Omental fat pad (tissue), 4 donors: ENCODE data around the gene CAPN11. TPM values are rescaled to one million over a fixed set of nuclear protein-coding genes. Genes with fewer than 3 reads are reported as not detected.

ENCODE experiments used
- ATAC-seq: fragments of 150-250 bp; one replicate; pipeline ENCODE4 v1.9.1; 2016; ENCODE audit warnings: mild to moderate bottlenecking, moderate library complexity; ENCODE audit not compliant: low FRiP score
- DNase-seq: peaks from one replicate; pipeline ENCODE4 v3.0.0-alpha.2; 2019; ENCODE audit warnings: low spot score
- total RNA-seq, 4 donors: library from RNA; depleted of rRNA; stranded (reverse); fragments of >200 nt; gene quantifications; one replicate each; pipeline ENCODE4 v1.1.0, GENCODE V29; 2016
- TF ChIP-seq, protein P1 (sequence below), 3 donors: fragments of 450-650 bp; IDR thresholded peaks; one replicate each; pipeline ENCODE4 v1.5.1; 2016 to 2017; ENCODE audit warnings: antibody characterized with exemption in 3 of 3, mild to moderate bottlenecking in 3 of 3, moderate library complexity in 2 of 3

CAPN11 gene
- total RNA-seq, 4 donors from 2014 or later: 0.09 to 8.4 (median 3.3) TPM

GRCh38 chr6:44167567-44167966, 8.9 kb downstream of the CAPN11 start:
- TF ChIP-seq, protein P1, sequence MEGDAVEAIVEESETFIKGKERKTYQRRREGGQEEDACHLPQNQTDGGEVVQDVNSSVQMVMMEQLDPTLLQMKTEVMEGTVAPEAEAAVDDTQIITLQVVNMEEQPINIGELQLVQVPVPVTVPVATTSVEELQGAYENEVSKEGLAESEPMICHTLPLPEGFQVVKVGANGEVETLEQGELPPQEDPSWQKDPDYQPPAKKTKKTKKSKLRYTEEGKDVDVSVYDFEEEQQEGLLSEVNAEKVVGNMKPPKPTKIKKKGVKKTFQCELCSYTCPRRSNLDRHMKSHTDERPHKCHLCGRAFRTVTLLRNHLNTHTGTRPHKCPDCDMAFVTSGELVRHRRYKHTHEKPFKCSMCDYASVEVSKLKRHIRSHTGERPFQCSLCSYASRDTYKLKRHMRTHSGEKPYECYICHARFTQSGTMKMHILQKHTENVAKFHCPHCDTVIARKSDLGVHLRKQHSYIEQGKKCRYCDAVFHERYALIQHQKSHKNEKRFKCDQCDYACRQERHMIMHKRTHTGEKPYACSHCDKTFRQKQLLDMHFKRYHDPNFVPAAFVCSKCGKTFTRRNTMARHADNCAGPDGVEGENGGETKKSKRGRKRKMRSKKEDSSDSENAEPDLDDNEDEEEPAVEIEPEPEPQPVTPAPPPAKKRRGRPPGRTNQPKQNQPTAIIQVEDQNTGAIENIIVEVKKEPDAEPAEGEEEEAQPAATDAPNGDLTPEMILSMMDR (IDR thresholded peaks at IDR 0.05): no peak
- ATAC-seq (no peak), DNase-seq (no peak)

DNA sequence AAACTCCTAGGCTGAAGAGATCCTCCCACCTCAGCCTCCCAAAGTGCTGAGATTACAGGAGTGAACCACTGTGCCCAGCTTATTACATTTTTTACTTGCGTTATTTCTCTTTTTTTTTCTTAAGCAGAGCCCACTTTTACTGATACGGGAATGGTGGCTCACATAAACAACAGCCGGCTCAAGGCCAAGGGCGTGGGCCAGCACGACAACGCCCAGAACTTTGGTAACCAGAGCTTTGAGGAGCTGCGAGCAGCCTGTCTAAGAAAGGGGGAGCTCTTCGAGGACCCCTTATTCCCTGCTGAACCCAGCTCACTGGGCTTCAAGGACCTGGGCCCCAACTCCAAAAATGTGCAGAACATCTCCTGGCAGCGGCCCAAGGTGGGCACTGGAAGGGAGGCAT, 10.5 kb downstream of the CAPN11 start:
- TF ChIP-seq, protein P1 (IDR thresholded peaks at IDR 0.05): no peak
- DNase-seq: no peak
- ATAC-seq: no peak

DNA sequence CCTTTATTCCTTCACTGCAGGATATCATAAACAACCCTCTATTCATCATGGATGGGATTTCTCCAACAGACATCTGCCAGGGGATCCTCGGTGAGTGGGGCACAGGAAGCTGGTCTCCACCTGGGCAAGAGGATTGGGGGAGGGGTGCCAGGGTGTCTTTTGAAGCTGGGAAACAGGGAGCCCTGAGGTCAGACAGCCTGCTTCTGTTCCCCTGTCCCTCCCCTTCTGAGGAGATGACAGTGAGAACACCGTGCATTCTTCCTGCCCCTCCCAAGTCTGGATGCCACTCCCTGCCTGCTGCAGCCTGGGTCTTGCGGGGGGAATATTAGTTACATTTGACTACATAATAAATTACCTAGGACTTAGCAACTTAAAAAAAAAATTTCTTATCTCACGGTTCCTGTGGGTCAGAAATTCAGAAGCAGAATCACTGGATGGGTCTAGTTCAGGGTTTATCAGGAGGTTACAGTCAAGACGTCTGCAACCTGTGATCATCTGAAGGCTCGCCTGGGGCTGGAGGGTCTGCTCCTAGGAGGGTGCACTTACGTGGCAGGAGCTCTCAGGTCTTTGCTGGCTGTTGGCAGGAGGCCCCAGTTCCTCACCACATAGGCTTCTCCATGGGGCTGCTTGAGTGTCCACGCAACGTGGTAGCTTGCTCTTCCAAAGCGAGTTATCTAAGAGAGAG, 11.4 kb downstream of the CAPN11 start:
- ATAC-seq (no peak), DNase-seq (no peak)
- TF ChIP-seq, protein P1 (IDR thresholded peaks at IDR 0.05): no peak

DNA sequence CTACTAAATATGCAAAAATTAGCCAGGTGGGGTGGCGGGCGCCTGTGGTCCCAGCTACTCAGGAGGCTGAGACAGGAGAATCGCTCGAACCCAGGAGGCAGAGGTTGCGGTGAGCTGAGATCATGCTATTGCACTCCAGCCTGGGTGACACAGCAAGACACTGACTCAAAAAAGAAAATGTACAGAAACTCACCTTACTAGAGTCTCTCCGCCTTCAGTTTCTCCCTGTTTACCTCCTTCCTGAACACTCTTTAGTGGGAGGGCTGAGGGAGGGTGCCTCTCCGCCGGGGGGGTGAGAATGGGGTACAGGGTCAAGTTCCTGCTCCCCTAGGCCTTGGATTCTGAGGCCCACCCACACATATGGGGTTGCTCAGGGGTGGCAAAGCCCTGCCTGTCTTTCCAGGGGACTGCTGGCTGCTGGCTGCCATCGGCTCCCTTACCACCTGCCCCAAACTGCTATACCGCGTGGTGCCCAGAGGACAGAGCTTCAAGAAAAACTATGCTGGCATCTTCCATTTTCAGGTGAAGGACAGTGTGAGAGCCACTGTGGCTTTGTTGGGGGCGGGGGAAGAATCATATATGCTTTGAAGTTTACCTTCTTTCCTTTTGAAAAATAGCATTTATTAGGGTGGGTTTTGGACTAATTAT, 13.4 kb downstream of the CAPN11 start:
- ATAC-seq (no peak), DNase-seq (no peak)
- TF ChIP-seq, protein P1 (IDR thresholded peaks at IDR 0.05): no peak

GRCh38 chr6:44172731-44173500, 14.3 kb downstream of the CAPN11 start:
- TF ChIP-seq, protein P1 (IDR thresholded peaks at IDR 0.05): peak in 2 of 3 donors; percentile 53 to 94
- ATAC-seq: peak; percentile 91

GRCh38 chr6:44176130-44176761, 17.6 kb downstream of the CAPN11 start:
- TF ChIP-seq, protein P1 (IDR thresholded peaks at IDR 0.05): no peak
- ATAC-seq (no peak), DNase-seq (no peak)

More at GRCh38 chr6:44172731-44173500, 14.3 kb downstream of the CAPN11 start:
- DNase-seq: peak; percentile 90
